ENCODE results near the gene SMIM36.
"Not testable (repeated sequence)": the region's sequence is repeated elsewhere in the genome, so short reads cannot be mapped to it uniquely, and the experiment has no call there.

The SMIM36 gene

DNA sequence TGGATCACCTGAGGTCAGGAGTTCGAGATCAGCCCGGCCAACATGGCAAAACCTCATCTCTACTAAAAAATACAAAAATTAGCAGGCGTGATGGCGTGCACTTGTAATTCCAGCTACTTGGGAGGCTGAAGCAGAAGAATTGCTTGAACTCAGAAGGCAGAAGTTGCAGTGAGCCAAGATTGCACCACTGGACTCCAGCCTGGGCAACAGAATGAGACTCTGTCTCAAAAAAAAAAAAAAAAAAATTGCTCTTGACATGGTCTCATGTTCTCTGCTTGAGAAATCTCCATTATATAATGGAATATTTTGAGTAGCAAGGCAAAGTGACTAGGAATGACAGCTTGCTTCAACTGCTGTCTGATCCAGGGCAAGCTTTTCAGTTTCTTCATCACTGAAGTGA is 65.2 kb downstream of the SMIM36 start:
- H3K4me1 ChIP-seq (ENCODE audit: control insufficient read depth, insufficient read depth, low read length, unreplicated experiment) = peaks cover 29% of the 10 kb centered on the region
- not testable (repeated sequence) for H3K79me2 ChIP-seq (ENCODE audit: control insufficient read depth, insufficient read depth, low read length, unreplicated experiment); H3K27ac ChIP-seq (ENCODE audit: low read depth, low read length); H2AFZ ChIP-seq (ENCODE audit: low read length, unreplicated experiment); H3K36me3 ChIP-seq (ENCODE audit: insufficient read depth, low read length); H3K27me3 ChIP-seq (ENCODE audit: insufficient read depth, low read length); H3K4me3 ChIP-seq (ENCODE audit: low read depth, low read length)

DNA sequence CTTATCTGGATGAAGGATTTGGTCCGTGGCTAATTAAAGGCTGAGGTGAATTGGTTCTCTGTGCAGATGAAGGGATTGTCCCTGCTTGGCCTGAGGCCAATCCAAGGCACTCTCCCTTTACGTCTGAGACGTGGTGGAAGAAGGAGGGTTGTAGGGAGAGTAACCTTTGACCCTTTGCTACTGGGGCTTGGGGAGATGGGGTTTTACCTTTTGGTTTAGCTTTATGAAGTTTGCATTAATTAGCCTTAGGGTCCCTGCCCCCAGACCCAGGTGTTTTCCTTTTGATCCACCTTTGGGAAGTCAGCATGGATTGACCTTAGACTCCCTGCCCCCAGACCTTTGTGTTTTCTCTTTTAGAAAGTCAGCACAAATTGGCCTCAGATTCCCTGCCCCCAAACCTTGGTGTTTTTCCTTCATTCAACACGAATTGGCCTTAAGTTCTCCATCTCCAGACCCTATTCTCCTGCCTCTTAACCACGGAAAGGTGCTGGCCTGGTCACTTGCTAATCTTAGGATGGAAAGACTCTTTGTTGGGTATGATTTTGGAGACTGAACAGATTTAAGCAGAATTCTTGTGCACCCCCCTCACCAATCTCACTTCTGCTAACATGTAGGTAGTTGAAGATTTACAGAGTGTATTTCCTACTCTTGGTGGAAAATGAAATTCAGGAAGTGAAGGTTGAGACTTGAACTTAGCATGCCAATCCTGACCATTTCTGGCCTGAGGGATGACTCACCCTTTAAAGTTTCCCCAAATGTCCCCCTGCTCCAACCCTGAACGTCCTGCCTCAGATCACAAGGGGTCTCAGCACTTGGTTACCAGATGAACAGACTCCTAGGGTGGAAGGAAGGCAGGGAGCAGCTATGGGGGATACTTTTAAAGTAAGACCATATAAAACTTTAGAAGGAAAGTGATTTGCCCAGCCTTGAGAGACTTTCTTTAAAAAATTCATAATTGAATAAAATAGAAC is 66.5 kb downstream of the SMIM36 start:
- no peaks in the 10 kb centered on the region for H3K79me2 ChIP-seq (ENCODE audit: control insufficient read depth, insufficient read depth, low read length, unreplicated experiment)
- peak overlapping the region; percentile 17 for H3K27ac ChIP-seq (ENCODE audit: low read depth, low read length)
- no peak overlapping the region for H3K4me3 ChIP-seq (ENCODE audit: low read depth, low read length)
- H2AFZ ChIP-seq (ENCODE audit: low read length, unreplicated experiment) = peak overlapping the region; percentile 11
- peaks cover 32% of the 10 kb centered on the region for H3K4me1 ChIP-seq (ENCODE audit: control insufficient read depth, insufficient read depth, low read length, unreplicated experiment)
- no peaks in the 10 kb centered on the region for H3K36me3 ChIP-seq (ENCODE audit: insufficient read depth, low read length)
- no peaks in the 10 kb centered on the region for H3K27me3 ChIP-seq (ENCODE audit: insufficient read depth, low read length)

DNA sequence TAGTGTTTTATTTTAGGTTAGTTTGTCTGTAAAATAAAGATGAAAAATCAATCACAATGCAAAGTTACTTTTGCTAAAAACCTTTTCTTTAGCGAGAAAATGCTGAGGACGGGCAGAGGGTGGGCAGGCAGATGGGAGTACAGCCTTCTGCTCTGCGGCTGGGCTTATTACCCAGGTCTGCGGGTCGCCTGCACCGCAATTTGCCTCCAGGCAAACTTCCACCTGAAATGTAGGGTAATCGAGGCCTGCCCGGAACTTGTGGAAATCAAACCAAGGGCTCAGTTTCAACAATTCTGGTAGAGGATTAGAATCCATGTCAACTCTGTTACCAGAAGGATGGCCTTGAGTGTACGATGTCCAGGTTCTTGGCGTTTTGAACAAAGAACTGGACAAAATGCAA is 67.3 kb downstream of the SMIM36 start:
- Histone ChIP-seq H3K27me3 (ENCODE audit: insufficient read depth, low read length) (no peaks in the 10 kb centered on the region), H3K79me2 (ENCODE audit: control insufficient read depth, insufficient read depth, low read length, unreplicated experiment) (no peaks in the 10 kb centered on the region), H2AFZ (ENCODE audit: low read length, unreplicated experiment) (no peak overlapping the region), H3K4me3 (ENCODE audit: low read depth, low read length) (no peak overlapping the region), H3K27ac (ENCODE audit: low read depth, low read length) (no peak overlapping the region), H3K4me1 (ENCODE audit: control insufficient read depth, insufficient read depth, low read length, unreplicated experiment) (peaks cover 30% of the 10 kb centered on the region), H3K36me3 (ENCODE audit: insufficient read depth, low read length) (no peaks in the 10 kb centered on the region)

DNA sequence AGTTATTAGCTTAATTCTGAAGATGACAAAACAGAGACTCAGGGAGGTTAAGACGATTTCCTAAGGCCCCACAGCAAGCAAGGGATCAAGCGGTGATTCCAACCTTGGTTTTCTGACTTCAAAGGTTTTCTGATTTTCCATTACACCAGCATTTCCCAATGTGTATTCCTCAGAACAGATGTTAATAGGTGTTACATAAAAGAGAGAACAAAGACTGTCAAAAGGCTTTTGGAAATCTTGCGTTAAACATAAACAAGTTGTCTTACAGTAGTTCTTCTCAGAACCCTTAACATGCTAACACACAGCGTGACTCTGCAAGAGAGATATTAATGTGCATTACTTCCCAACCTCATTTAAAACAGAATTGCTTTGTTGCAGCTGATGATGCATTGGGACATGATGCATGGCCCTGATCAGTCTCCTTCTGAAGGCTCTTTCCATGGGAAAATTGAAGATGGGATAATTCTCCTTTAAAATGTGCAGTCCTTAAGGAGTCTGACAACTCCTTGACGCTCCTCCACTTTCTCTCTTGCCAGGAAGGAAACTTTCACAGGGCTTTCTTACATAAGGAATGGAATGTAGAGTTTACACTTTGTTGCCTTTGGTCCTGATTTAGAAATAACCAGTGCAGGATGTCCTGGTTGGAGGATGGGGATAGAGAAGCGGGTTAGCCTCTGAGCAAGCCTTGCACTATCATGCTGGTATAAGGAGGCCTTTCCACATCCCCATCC is 68.1 kb downstream of the SMIM36 start:
- Histone ChIP-seq H3K4me1 (ENCODE audit: control insufficient read depth, insufficient read depth, low read length, unreplicated experiment) (peaks cover 25% of the 10 kb centered on the region), H3K27ac (ENCODE audit: low read depth, low read length) (no peak overlapping the region), H3K27me3 (ENCODE audit: insufficient read depth, low read length) (no peaks in the 10 kb centered on the region), H3K36me3 (ENCODE audit: insufficient read depth, low read length) (no peaks in the 10 kb centered on the region), H3K4me3 (ENCODE audit: low read depth, low read length) (no peak overlapping the region), H2AFZ (ENCODE audit: low read length, unreplicated experiment) (no peak overlapping the region), H3K79me2 (ENCODE audit: control insufficient read depth, insufficient read depth, low read length, unreplicated experiment) (no peaks in the 10 kb centered on the region)

DNA sequence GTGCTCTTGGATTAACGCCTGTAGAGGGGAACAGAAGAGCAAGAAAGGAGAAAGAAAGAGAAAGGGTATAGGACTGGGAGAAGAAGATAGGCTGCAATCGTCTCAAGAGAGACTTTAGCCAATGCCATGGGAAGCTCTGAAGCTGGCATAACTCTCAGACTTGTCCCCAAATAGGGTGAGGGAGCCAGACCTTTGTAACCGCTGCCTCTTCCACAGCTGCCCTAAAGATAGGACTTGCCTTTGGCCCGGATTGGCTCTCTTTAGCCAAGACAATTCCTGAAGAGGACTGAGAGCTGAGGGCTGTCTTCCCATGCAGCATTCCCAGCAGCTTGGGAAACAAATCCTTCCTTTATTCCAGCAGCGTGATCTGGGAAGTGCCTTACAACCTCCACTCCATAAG is 68.8 kb downstream of the SMIM36 start:
- no peak overlapping the region for H2AFZ ChIP-seq (ENCODE audit: low read length, unreplicated experiment)
- no peaks in the 10 kb centered on the region for H3K27me3 ChIP-seq (ENCODE audit: insufficient read depth, low read length)
- H3K79me2 ChIP-seq (ENCODE audit: control insufficient read depth, insufficient read depth, low read length, unreplicated experiment) = no peaks in the 10 kb centered on the region
- peaks cover 25% of the 10 kb centered on the region for H3K4me1 ChIP-seq (ENCODE audit: control insufficient read depth, insufficient read depth, low read length, unreplicated experiment)
- H3K36me3 ChIP-seq (ENCODE audit: insufficient read depth, low read length) = no peaks in the 10 kb centered on the region
- no peak overlapping the region for H3K27ac ChIP-seq (ENCODE audit: low read depth, low read length)
- no peak overlapping the region for H3K4me3 ChIP-seq (ENCODE audit: low read depth, low read length)

DNA sequence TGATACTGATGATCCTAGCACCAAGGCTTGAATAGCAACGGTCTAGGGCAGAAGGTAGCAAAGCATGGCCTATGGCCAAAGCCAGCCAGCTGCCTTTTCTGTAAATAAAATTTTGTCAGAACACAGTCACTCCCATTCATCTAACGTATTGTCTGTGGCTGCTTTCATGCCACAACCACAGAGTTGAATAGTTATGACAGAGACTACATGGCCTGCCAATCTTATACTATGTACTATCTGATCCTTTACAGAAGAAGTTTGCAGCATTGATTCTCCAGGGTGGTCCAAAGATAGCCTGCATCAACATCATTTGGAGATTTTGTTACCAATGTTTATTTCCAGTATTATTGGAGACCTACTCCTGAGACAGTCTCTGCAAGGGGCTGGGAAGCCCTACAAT is 69.7 kb downstream of the SMIM36 start:
- no peak overlapping the region for H3K4me3 ChIP-seq (ENCODE audit: low read depth, low read length)
- H3K79me2 ChIP-seq (ENCODE audit: control insufficient read depth, insufficient read depth, low read length, unreplicated experiment) = no peaks in the 10 kb centered on the region
- no peak overlapping the region for H2AFZ ChIP-seq (ENCODE audit: low read length, unreplicated experiment)
- H3K27me3 ChIP-seq (ENCODE audit: insufficient read depth, low read length) = no peaks in the 10 kb centered on the region
- H3K27ac ChIP-seq (ENCODE audit: low read depth, low read length) = no peak overlapping the region
- peaks cover 25% of the 10 kb centered on the region for H3K4me1 ChIP-seq (ENCODE audit: control insufficient read depth, insufficient read depth, low read length, unreplicated experiment)
- no peaks in the 10 kb centered on the region for H3K36me3 ChIP-seq (ENCODE audit: insufficient read depth, low read length)

DNA sequence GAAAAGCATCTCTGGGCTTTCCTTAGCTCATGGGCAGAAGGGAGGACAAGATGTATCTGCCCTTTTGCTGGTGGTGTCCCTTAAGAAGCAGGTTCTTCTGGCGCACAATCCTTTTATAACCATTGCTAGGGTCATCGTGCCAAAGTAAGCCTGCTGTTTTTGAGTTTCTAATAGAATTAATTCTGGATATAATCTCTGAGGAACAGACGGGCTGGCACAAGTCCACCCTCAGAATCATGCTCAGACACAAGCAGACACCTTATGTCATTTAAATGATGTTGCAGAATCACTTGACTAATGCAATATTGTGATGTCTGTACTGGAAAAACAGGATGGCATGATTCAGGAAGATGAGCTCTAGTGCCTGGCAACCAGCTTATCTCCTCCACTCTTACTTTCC is 70.9 kb downstream of the SMIM36 start:
- Histone ChIP-seq H3K27me3 (ENCODE audit: insufficient read depth, low read length) (no peaks in the 10 kb centered on the region), H3K36me3 (ENCODE audit: insufficient read depth, low read length) (no peaks in the 10 kb centered on the region), H3K4me3 (ENCODE audit: low read depth, low read length) (no peak overlapping the region), H3K4me1 (ENCODE audit: control insufficient read depth, insufficient read depth, low read length, unreplicated experiment) (peaks cover 22% of the 10 kb centered on the region), H3K79me2 (ENCODE audit: control insufficient read depth, insufficient read depth, low read length, unreplicated experiment) (no peaks in the 10 kb centered on the region), H3K27ac (ENCODE audit: low read depth, low read length) (no peak overlapping the region), H2AFZ (ENCODE audit: low read length, unreplicated experiment) (no peak overlapping the region)

DNA sequence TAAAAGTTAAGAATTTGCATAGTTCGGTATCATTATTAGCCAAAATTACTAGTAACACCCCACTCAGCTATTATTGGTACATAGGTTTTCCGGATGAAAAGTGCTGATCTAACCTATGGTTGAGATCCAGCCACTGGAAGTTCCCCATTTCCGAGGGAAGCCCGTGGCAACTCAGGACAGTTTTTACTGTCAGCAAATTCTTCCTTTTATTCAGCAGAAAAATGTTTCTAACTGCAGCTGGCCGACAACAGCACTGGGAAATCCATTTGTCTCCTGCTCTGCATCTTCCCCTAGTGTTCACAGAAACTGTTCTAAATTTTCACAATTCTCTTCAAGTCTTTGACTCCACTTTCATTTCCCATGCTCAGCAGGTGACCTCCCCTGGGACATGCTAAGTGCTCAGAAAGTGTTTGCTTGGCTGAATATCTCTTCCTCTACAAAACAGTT is 74.1 kb downstream of the SMIM36 start:
- no peaks in the 10 kb centered on the region for H3K27me3 ChIP-seq (ENCODE audit: insufficient read depth, low read length)
- H3K4me3 ChIP-seq (ENCODE audit: low read depth, low read length) = no peak overlapping the region
- no peaks in the 10 kb centered on the region for H3K36me3 ChIP-seq (ENCODE audit: insufficient read depth, low read length)
- H2AFZ ChIP-seq (ENCODE audit: low read length, unreplicated experiment) = no peak overlapping the region
- H3K79me2 ChIP-seq (ENCODE audit: control insufficient read depth, insufficient read depth, low read length, unreplicated experiment) = no peaks in the 10 kb centered on the region
- no peak overlapping the region for H3K27ac ChIP-seq (ENCODE audit: low read depth, low read length)
- peaks cover 42% of the 10 kb centered on the region for H3K4me1 ChIP-seq (ENCODE audit: control insufficient read depth, insufficient read depth, low read length, unreplicated experiment)

DNA sequence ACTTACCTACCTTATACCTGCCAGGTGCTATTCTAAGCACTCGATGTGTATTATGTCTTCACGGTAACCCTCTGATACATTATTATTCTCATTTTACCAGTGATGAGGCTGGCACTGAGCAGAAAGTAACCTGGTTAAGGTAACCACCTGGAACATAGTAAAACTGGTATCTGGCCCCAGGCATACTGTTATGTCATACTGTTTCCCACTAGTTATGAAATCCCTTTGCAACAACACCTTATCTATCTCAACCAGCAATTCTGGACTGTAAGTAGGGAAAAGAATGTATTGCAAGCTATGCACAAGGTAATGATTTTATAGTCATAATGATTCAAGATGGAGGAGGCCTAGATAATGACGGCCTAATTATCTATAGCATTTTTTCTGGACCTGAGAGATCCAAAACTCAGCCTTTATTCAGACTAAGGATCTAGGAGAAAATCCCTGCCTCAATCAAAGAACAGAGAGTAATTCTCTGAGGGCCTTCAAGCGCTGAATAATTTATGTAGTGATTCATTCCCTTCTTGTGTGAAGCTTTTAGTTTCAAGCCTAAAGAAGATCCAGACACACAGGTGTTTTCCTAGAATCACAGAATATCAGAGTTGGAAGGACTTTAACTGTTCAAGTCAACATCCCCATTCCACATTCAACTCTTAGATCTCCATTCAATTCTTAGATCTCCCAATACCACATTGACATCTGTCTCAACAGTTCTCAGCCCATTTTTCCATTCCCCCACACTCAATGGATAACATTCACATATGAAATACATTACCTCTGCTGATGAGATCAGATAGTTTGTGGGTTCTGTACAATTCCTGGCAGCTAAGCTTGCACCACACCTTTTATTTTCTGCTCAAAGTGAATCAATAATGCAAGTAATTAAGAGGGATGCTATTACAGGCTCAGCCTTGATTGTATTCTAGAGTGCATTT is 74.8 kb downstream of the SMIM36 start:
- H3K27ac ChIP-seq (ENCODE audit: low read depth, low read length) = no peak overlapping the region

DNA sequence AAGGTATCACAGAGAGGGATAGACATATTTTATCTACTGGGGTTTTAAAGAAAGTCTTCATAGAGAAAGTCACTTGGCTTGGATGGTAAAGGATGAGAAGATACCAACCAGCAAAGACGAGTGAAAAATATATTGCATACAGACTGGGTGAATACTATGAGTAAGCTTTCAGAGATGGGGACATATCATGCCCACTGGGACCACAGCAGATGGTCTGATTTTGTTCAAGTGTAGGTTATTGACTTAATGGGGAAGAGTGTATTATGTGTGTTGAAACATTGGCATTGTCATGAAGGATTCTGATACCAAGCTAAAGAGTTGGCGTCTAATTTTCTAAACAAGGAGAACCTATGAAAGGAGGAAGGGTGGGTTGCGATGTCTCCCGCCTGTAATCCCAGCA is 75.8 kb downstream of the SMIM36 start:
- H3K27me3 ChIP-seq (ENCODE audit: insufficient read depth, low read length) = no peaks in the 10 kb centered on the region
- no peaks in the 10 kb centered on the region for H3K36me3 ChIP-seq (ENCODE audit: insufficient read depth, low read length)
- no peaks in the 10 kb centered on the region for H3K79me2 ChIP-seq (ENCODE audit: control insufficient read depth, insufficient read depth, low read length, unreplicated experiment)
- no peak overlapping the region for H3K27ac ChIP-seq (ENCODE audit: low read depth, low read length)
- H2AFZ ChIP-seq (ENCODE audit: low read length, unreplicated experiment) = no peak overlapping the region
- no peak overlapping the region for H3K4me3 ChIP-seq (ENCODE audit: low read depth, low read length)
- peaks cover 54% of the 10 kb centered on the region for H3K4me1 ChIP-seq (ENCODE audit: control insufficient read depth, insufficient read depth, low read length, unreplicated experiment)

More for the DNA sequence above, 74.8 kb downstream of the SMIM36 start:
- peaks cover 44% of the 10 kb centered on the region for H3K4me1 ChIP-seq (ENCODE audit: control insufficient read depth, insufficient read depth, low read length, unreplicated experiment)
- no peaks in the 10 kb centered on the region for H3K27me3 ChIP-seq (ENCODE audit: insufficient read depth, low read length)
- H3K36me3 ChIP-seq (ENCODE audit: insufficient read depth, low read length) = no peaks in the 10 kb centered on the region
- no peak overlapping the region for H2AFZ ChIP-seq (ENCODE audit: low read length, unreplicated experiment)
- H3K4me3 ChIP-seq (ENCODE audit: low read depth, low read length) = no peak overlapping the region
- H3K79me2 ChIP-seq (ENCODE audit: control insufficient read depth, insufficient read depth, low read length, unreplicated experiment) = no peaks in the 10 kb centered on the region

All from ACC112 (cell line).